ENCODE data around the gene ALDH2. TPM values are rescaled to one million over a fixed set of nuclear protein-coding genes. Genes with fewer than 3 reads are reported as not detected.

The ALDH2 gene
- total and polyA plus RNA-seq, 2 of the 8 experiments (the other 6 are each of a cell fraction or from before 2014, with no cell fraction given), result 25.4 to 43.8 TPM

DNA sequence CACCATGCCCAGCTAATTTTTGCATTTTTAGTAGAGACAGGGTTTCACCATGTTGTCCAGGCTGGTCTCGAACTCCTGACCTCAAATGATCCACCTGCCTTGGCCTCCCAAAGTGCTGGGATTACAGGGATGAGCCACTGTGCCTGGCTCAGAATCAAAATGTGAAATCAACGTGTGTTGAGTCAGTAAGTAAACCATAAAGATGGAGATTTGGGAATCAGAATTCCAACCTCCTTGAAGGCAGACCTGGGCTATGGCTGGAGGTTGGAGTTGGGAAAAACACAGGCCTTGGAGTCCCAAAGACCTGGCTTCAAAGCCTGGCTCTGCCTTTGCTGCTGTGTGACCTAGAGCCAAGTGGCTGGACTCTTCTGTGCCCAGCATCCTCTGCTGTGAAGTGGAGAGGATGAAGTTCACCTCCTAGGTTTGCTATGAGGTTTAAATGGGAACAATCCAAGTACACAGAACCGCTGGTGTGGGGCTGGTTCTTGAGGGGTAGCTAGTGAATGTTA lies 10.2 kb downstream of the ALDH2 start:
- Histone ChIP-seq H3K36me3 (ENCODE audit: control insufficient read depth in 2 of 4, insufficient read depth in 4 of 4, low read length in 3 of 4) (no peaks in the 10 kb centered on the region; a peak in 1 of 8 replicates), H3K4me3 (ENCODE audit: extremely low read depth in 1 of 4, insufficient read depth in 2 of 4, low read depth in 3 of 4, low read length in 4 of 4) (no peak overlapping the region), H3K56ac (replicated peaks; ENCODE audit: insufficient read length, low read depth, low read length) (no peak overlapping the region), H3K18ac (ENCODE audit: extremely low read depth, low read length) (no peak overlapping the region), H4K91ac (replicated peaks; ENCODE audit: insufficient read length, low read length) (no peak overlapping the region), H3K9ac (replicated peaks in 1 of 4; ENCODE audit: extremely low read depth in 1 of 4, low read depth in 3 of 4, low read length in 3 of 4) (no peak overlapping the region), H3K23ac (ENCODE audit: insufficient read length) (no peak overlapping the region), H3K14ac (ENCODE audit: insufficient read length) (no peak overlapping the region), H3K79me1 (ENCODE audit: low read depth, low read length) (peaks cover 2% of the 10 kb centered on the region; the same call in 1 of the 2 replicates), H4K5ac (ENCODE audit: insufficient read length, low read depth, low read length) (no peak overlapping the region), H2BK120ac (replicated peaks; ENCODE audit: low read depth, low read length) (no peak overlapping the region), H2AK5ac (ENCODE audit: low read depth, low read length) (no peak overlapping the region), H3K4me1 (replicated peaks in 1 of 4; ENCODE audit: control insufficient read depth in 3 of 4, insufficient read depth in 4 of 4, low read length in 3 of 4) (peaks cover 0 to 3% (median 0%) of the 10 kb centered on the region in 4 experiments; a peak in 4 of 7 replicates), H2BK20ac (ENCODE audit: low read length) (no peak overlapping the region), H4K8ac (ENCODE audit: extremely low read depth, insufficient read depth, low read length) (no peak overlapping the region), H3K4me2 (ENCODE audit: insufficient read depth in 1 of 2, low read depth in 2 of 2, low read length in 2 of 2) (no peak overlapping the region), H3K27ac (ENCODE audit: low read depth, low read length) (no peak overlapping the region), H2BK12ac (ENCODE audit: low read depth, low read length) (no peak overlapping the region), H3K27me3 (replicated peaks in 1 of 4; ENCODE audit: control insufficient read depth in 3 of 4, extremely low read depth in 1 of 4, insufficient read depth in 3 of 4, low read length in 3 of 4) (no peaks in the 10 kb centered on the region), H2BK15ac (ENCODE audit: low read length) (no peak overlapping the region), H3K79me2 (ENCODE audit: control insufficient read depth in 1 of 2, insufficient read depth in 2 of 2, low read length in 2 of 2) (no peaks in the 10 kb centered on the region; a peak in 1 of 4 replicates), H2AFZ (ENCODE audit: low read length) (no peak overlapping the region), H4K20me1 (replicated peaks in 1 of 2; ENCODE audit: control insufficient read depth in 1 of 2, insufficient read depth in 2 of 2, low read length in 2 of 2) (peaks cover 0 to 3% of the 10 kb centered on the region in 2 experiments), H3K23me2 (ENCODE audit: low read depth, low read length) (no peaks in the 10 kb centered on the region), H3K9me3 (ENCODE audit: insufficient read depth in 2 of 2, low read depth in 1 of 2, low read length in 1 of 2) (peaks cover 0 to 2% of the 10 kb centered on the region in 2 experiments; a peak in 1 of 4 replicates), H3K4ac (replicated peaks; ENCODE audit: insufficient read length, low read depth, low read length) (no peak overlapping the region), H2BK5ac (ENCODE audit: low read depth, low read length) (no peak overlapping the region)
- 90% methylated on average over 3 of the region's 3 CpGs; no CpG with 5 or more reads in 1 of the 2 experiments for WGBS, 2 experiments (ENCODE audit: extremely low coverage in 1 of 2, insufficient coverage in 1 of 2, insufficient read length in 1 of 2, insufficient replicate concordance in 2 of 2, low coverage in 1 of 2, low lambda C conversion rate in 2 of 2, missing lambda C conversion rate in 1 of 2)
- ChIA-PET POLR2A (ENCODE audit: partially characterized antibody) (interaction anchor here (0.9 to 3.4 kb wide), 4 partner anchors 10 to 24 kb away, joined by 3 to 21 read pairs (median 4); partner anchors contain the start of gene ALDH2), CTCF (ENCODE audit: partially characterized antibody) (interaction anchor here (1.1 kb wide), 1 partner anchor 36 kb away, joined by 7 read pairs; no protein-coding TSS in a partner anchor)
- no peak for DNase-seq (ENCODE audit: low read depth in 1 of 2, low spot score in 2 of 2)
- FAIRE-seq, result no peak
- TF ChIP-seq TEAD4 (IDR thresholded peaks at IDR 0.05; ENCODE audit: low read depth, low read length) (no peak), GTF2F1 (IDR thresholded peaks at IDR 0.05; ENCODE audit: borderline replicate concordance, low read depth, low read length) (no peak), RNF2 (IDR thresholded peaks at IDR 0.05; ENCODE audit: borderline replicate concordance, low read depth, low read length, missing control alignments, poor library complexity, severe bottlenecking) (no peak), POLR2AphosphoS5 (IDR thresholded peaks at IDR 0.05; ENCODE audit: low read depth, low read length) (no peak), KDM1A (IDR thresholded peaks at IDR 0.05; ENCODE audit: borderline replicate concordance, low read length) (no peak), KDM5A (IDR thresholded peaks at IDR 0.05; ENCODE audit: low read length) (no peak), SIN3A (conservative IDR thresholded peaks at IDR 0.05 in 1 of 2, IDR thresholded peaks at IDR 0.05 in 1 of 2; ENCODE audit: low read depth in 1 of 2, low read length in 2 of 2) (no peak), POU5F1 (IDR thresholded peaks at IDR 0.05; ENCODE audit: low read depth, low read length) (no peak), CEBPB (IDR thresholded peaks at IDR 0.05; ENCODE audit: low read depth, low read length) (no peak)
- TF ChIP-seq, protein P1, sequence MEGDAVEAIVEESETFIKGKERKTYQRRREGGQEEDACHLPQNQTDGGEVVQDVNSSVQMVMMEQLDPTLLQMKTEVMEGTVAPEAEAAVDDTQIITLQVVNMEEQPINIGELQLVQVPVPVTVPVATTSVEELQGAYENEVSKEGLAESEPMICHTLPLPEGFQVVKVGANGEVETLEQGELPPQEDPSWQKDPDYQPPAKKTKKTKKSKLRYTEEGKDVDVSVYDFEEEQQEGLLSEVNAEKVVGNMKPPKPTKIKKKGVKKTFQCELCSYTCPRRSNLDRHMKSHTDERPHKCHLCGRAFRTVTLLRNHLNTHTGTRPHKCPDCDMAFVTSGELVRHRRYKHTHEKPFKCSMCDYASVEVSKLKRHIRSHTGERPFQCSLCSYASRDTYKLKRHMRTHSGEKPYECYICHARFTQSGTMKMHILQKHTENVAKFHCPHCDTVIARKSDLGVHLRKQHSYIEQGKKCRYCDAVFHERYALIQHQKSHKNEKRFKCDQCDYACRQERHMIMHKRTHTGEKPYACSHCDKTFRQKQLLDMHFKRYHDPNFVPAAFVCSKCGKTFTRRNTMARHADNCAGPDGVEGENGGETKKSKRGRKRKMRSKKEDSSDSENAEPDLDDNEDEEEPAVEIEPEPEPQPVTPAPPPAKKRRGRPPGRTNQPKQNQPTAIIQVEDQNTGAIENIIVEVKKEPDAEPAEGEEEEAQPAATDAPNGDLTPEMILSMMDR (IDR thresholded peaks at IDR 0.05; ENCODE audit: control extremely low read depth in 1 of 3, insufficient read depth in 1 of 3, low read depth in 1 of 3, low read length in 3 of 3), result no peak
